PC-3 (cell line): Measurements from ENCODE around the gene HID1.

Source experiments
- EZH2 ChIP-seq: fragments of 300-600 bp; sonication (generic); IDR thresholded peaks from one replicate; pipeline ENCODE4 v1.6.1; 2017; ENCODE audit warnings: antibody characterized with exemption, mild to moderate bottlenecking, low read length; ENCODE audit not compliant: unreplicated experiment
- TF ChIP-seq, protein P1 (sequence below): fragments of 300-600 bp; sonication (generic); conservative IDR thresholded peaks from 2 replicates; pipeline ENCODE4 v1.5.1; 2017; ENCODE audit warnings: antibody characterized with exemption, low read depth, mild to moderate bottlenecking, low read length

DNA sequence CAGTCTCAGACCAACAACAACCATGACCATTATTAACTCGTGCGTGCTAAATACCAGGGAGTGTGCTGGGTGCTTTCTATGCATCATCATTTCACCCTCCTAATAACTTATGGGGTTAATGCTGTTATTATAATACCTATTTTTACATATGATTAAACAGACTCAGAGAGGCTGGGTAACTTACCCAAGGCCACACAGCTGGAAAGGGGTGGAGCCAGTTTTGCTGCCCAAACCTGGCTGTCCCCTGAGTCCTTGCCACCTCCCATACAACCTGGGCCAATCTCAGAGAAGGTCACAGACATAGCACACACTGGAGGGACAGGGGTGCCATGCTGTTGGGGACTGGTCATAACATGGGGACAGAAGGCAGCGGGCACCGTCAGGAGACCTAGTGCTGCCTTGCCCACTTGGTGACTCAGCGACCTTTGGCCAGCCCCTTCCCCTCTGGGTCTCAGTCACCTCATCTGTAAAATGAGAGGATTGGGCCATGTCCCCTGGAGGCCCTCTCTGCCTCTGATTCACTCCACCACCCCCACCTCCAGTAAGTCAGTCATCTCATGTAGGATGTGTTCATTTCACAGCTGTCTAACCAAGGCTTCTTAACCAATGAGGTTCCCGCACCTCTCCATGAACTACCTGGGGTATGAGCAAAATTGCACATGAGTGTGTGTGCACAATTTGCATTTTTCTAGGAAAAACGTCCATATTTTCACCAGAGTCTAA lies 67.7 kb downstream of the HID1 start:
- TF ChIP-seq, protein P1, sequence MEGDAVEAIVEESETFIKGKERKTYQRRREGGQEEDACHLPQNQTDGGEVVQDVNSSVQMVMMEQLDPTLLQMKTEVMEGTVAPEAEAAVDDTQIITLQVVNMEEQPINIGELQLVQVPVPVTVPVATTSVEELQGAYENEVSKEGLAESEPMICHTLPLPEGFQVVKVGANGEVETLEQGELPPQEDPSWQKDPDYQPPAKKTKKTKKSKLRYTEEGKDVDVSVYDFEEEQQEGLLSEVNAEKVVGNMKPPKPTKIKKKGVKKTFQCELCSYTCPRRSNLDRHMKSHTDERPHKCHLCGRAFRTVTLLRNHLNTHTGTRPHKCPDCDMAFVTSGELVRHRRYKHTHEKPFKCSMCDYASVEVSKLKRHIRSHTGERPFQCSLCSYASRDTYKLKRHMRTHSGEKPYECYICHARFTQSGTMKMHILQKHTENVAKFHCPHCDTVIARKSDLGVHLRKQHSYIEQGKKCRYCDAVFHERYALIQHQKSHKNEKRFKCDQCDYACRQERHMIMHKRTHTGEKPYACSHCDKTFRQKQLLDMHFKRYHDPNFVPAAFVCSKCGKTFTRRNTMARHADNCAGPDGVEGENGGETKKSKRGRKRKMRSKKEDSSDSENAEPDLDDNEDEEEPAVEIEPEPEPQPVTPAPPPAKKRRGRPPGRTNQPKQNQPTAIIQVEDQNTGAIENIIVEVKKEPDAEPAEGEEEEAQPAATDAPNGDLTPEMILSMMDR, result no peak
- TF ChIP-seq EZH2, result no peak
